ENCODE results near the gene INTS11. TPM values are rescaled to one million over a fixed set of nuclear protein-coding genes. Genes with fewer than 3 reads are reported as not detected.
A peak's percentile ranks its signal among the peaks of the same experiment; 100 is the strongest.

The INTS11 gene
- total and polyA plus RNA-seq, 9 of the 15 experiments (the other 6 are each of a cell fraction or from before 2014, with no cell fraction given), result 3.6 to 183 (median 110) TPM

- no peak for TF ChIP-seq CUX1 (CRISPR knock-in tag; IDR thresholded peaks at IDR 0.05)
- no peak for TF ChIP-seq SP2 (IDR thresholded peaks at IDR 0.05; ENCODE audit: extremely low read depth, low read depth, low read length, poor library complexity, severe bottlenecking)
- TF ChIP-seq FOSL1 (tag; conservative IDR thresholded peaks at IDR 0.05), result no peak
- TF ChIP-seq UBTF (IDR thresholded peaks at IDR 0.05; ENCODE audit: borderline replicate concordance in 1 of 2, low read depth in 2 of 2, low read length in 2 of 2), result 0 out of 4 replicates have a peak, but pooled peaks of 1 of the 2 experiments have one; percentile 60
- 0 out of 2 replicates have a peak, but pooled peaks have one; percentile 75 for TF ChIP-seq KAT7 (CRISPR knock-in tag; IDR thresholded peaks at IDR 0.05; ENCODE audit: borderline replicate concordance)
- no peak for TF ChIP-seq ZNF79 (CRISPR knock-in tag; IDR thresholded peaks at IDR 0.05; ENCODE audit: low read depth)
- TF ChIP-seq ZKSCAN3 (CRISPR knock-in tag; IDR thresholded peaks at IDR 0.05), result no peak
- no peak for TF ChIP-seq IFI16 (CRISPR knock-in tag; IDR thresholded peaks at IDR 0.05)
- no peak for TF ChIP-seq ZSCAN32 (CRISPR knock-in tag; IDR thresholded peaks at IDR 0.05)
- TF ChIP-seq ZNF143 (CRISPR knock-in tag; IDR thresholded peaks at IDR 0.05), result no peak
- TF ChIP-seq GTF2E2 (tag; IDR thresholded peaks at IDR 0.05), result no peak
- TF ChIP-seq PRMT5 (CRISPR knock-in tag; IDR thresholded peaks at IDR 0.05), result no peak
- no peak for TF ChIP-seq TFAM (CRISPR knock-in tag; conservative IDR thresholded peaks at IDR 0.05)
- no peak for TF ChIP-seq STAT5B (CRISPR knock-in tag; IDR thresholded peaks at IDR 0.05)
- TF ChIP-seq CLOCK (CRISPR knock-in tag; IDR thresholded peaks at IDR 0.05; ENCODE audit: borderline replicate concordance), result no peak
- TF ChIP-seq ARID1B (IDR thresholded peaks at IDR 0.05), result no peak
Measured at GRCh38 chr1:1309251-1310108, 15.0 kb downstream of the INTS11 start (continued).

Measured in K562 (cell line).